Measurements from ENCODE around the gene USP19.

Gene USP19, protein sequence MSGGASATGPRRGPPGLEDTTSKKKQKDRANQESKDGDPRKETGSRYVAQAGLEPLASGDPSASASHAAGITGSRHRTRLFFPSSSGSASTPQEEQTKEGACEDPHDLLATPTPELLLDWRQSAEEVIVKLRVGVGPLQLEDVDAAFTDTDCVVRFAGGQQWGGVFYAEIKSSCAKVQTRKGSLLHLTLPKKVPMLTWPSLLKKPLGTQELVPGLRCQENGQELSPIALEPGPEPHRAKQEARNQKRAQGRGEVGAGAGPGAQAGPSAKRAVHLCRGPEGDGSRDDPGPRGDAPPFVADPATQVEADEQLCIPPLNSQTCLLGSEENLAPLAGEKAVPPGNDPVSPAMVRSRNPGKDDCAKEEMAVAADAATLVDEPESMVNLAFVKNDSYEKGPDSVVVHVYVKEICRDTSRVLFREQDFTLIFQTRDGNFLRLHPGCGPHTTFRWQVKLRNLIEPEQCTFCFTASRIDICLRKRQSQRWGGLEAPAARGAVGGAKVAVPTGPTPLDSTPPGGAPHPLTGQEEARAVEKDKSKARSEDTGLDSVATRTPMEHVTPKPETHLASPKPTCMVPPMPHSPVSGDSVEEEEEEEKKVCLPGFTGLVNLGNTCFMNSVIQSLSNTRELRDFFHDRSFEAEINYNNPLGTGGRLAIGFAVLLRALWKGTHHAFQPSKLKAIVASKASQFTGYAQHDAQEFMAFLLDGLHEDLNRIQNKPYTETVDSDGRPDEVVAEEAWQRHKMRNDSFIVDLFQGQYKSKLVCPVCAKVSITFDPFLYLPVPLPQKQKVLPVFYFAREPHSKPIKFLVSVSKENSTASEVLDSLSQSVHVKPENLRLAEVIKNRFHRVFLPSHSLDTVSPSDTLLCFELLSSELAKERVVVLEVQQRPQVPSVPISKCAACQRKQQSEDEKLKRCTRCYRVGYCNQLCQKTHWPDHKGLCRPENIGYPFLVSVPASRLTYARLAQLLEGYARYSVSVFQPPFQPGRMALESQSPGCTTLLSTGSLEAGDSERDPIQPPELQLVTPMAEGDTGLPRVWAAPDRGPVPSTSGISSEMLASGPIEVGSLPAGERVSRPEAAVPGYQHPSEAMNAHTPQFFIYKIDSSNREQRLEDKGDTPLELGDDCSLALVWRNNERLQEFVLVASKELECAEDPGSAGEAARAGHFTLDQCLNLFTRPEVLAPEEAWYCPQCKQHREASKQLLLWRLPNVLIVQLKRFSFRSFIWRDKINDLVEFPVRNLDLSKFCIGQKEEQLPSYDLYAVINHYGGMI (N-terminal part only)

DNA sequence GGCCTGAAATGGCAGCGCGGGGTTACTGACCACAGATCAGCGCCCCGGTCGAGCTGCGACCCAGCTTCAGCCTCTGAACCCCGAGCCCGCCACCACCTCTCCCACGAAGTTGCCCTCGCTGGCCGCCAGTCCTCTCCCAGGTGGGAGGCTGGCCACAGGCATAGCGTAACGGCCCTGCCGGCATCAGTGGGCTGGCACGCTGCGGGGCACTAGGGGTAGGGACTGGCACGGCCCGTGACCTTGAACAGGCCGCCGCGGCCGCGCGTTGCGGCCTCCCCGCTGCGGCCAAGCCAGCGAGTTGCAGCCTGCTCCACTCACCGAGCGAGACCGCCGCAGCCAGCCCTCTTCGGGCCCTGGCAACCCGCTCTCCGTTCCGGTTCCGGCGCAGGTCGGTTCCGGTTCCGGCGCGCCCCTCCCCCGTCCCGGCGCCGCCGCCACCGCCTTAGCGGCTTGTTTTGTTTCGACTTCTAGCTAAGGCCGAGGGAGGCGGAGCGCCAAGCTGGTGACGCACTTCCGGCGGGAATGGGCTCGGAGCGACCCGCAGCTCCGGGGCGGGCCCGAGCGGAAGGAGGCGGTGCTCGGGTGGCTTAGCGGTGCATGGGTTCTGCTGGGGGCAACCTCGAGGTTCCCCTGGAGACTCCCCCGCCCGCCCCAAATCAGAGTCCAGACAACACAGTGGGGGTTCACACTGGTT lies at the start of gene USP19:
Gene USP19 (minus strand): TSS at position 386 of the 694 bp plus-strand sequence. CDS start 1,678 bp downstream, outside the sequence.
- peak; percentile 69 for DNase-seq (ENCODE audit: extremely low read depth, low read depth)
- TF ChIP-seq, protein P1, sequence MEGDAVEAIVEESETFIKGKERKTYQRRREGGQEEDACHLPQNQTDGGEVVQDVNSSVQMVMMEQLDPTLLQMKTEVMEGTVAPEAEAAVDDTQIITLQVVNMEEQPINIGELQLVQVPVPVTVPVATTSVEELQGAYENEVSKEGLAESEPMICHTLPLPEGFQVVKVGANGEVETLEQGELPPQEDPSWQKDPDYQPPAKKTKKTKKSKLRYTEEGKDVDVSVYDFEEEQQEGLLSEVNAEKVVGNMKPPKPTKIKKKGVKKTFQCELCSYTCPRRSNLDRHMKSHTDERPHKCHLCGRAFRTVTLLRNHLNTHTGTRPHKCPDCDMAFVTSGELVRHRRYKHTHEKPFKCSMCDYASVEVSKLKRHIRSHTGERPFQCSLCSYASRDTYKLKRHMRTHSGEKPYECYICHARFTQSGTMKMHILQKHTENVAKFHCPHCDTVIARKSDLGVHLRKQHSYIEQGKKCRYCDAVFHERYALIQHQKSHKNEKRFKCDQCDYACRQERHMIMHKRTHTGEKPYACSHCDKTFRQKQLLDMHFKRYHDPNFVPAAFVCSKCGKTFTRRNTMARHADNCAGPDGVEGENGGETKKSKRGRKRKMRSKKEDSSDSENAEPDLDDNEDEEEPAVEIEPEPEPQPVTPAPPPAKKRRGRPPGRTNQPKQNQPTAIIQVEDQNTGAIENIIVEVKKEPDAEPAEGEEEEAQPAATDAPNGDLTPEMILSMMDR (IDR thresholded peaks at IDR 0.05; ENCODE audit: low read depth, low read length, missing control alignments), result no peak
- H3K4me3 ChIP-seq (replicated peaks; ENCODE audit: low read depth, low read length), result peak within 1 kb of the TSS; percentile 95

DNA sequence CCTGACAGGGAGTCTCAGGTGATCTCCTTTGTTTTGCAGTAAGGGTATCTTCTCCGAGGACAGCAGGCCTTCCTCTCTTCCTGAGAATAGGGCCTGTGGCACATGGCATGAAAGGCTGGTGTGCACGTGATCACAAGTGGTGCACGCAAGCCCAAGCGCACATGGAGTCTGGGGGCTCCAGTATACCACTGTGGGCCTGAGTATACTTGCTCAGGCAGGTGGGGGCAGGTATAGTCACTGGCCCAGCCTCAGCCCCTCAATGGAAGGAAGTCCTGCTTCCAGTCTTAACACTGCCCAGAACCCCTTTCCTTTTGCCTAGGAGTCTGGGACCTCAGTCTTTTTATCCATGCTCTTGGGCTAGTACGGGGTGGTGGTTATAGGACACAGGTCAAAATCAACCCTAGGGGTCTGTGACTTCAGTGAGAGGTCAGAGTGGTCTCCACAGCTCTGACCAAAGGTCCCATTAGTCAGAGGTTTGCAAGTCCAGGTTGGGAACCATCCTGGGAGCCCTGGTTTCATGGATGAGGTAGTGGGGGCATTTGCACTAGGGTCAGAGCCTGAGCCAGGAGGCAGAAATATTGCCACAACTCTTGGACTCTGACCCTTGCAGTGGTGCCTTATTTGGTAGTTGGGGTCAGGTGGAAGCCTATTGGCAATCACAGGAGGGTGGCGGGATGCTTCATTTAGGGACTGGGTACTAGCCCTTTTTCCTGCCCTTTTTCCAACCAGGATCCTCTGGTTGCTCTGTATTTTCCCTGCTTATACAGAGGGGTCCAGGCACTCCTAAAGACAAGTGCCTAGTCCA lies 46.3 kb upstream of the USP19 start:
- peak overlapping the region; percentile 96 for H3K4me3 ChIP-seq (replicated peaks; ENCODE audit: low read depth, low read length)
- TF ChIP-seq, protein P1 (IDR thresholded peaks at IDR 0.05; ENCODE audit: low read depth, low read length, missing control alignments), result no peak
- DNase-seq (ENCODE audit: extremely low read depth, low read depth), result no peak

GRCh38 chr3:49165771-49166751 lies 45.4 kb upstream of the USP19 start, which contains the start of gene CCDC71:
Gene CCDC71 (minus strand): TSS chr3:49166331. CDS start chr3:49164208, 2,123 bp downstream.
- TF ChIP-seq, protein P1 (IDR thresholded peaks at IDR 0.05; ENCODE audit: low read depth, low read length, missing control alignments), result no peak
- peak within 1 kb of the TSS; percentile 96 for H3K4me3 ChIP-seq (replicated peaks; ENCODE audit: low read depth, low read length)
- peak; percentile 45 for DNase-seq (ENCODE audit: extremely low read depth, low read depth)

GRCh38 chr3:49164983-49165720 lies 44.5 kb upstream of the USP19 start:
- TF ChIP-seq, protein P1 (IDR thresholded peaks at IDR 0.05; ENCODE audit: low read depth, low read length, missing control alignments), result no peak
- peak overlapping the region; percentile 96 for H3K4me3 ChIP-seq (replicated peaks; ENCODE audit: low read depth, low read length)
- no peak for DNase-seq (ENCODE audit: extremely low read depth, low read depth)

- no peak overlapping the region for H3K4me3 ChIP-seq (replicated peaks; ENCODE audit: low read depth, low read length)
- no peak for DNase-seq (ENCODE audit: extremely low read depth, low read depth)
- TF ChIP-seq, protein P1 (IDR thresholded peaks at IDR 0.05; ENCODE audit: low read depth, low read length, missing control alignments), result no peak
These were observed 43.0 kb upstream of the USP19 start for GRCh38 chr3:49163609-49164008.
